ENCODE measurements around the gene ZEB2. TPM values are rescaled to one million over a fixed set of nuclear protein-coding genes. Genes with fewer than 3 reads are reported as not detected.

ZEB2 gene
- total and polyA plus RNA-seq, 2 of the 8 experiments (the other 6 are each of a cell fraction or from before 2014, with no cell fraction given): 0.38 TPM; not detected in 1

DNA sequence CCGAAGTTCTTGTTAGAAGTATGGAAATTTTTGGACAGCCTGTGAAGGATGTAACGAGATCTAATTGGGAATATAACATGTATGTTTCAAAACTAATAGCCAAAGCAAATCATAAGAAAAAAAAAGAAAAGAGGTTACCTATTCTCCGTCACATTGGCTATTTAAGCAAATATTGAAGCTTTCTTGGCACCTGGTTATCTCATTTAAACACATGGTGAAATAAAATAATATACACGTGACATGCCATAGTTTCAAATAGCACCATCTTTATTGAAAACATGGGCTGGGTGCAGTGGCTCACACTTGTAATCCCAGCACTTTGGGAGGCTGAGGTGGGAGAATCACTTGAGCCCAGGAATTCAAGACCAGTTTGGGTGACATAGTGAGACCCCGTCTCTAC, 56.7 kb downstream of the ZEB2 start:
- Histone ChIP-seq H3K4me2 (ENCODE audit: insufficient read depth in 1 of 2, low read depth in 2 of 2, low read length in 2 of 2) (no peak overlapping the region), H3K18ac (ENCODE audit: extremely low read depth, low read length) (no peak overlapping the region), H3K23me2 (ENCODE audit: low read depth, low read length) (no peaks in the 10 kb centered on the region), H3K36me3 (ENCODE audit: control insufficient read depth in 2 of 4, insufficient read depth in 4 of 4, low read length in 3 of 4) (no peaks in the 10 kb centered on the region), H2BK12ac (ENCODE audit: low read depth, low read length) (no peak overlapping the region), H4K20me1 (replicated peaks in 1 of 2; ENCODE audit: control insufficient read depth in 1 of 2, insufficient read depth in 2 of 2, low read length in 2 of 2) (no peaks in the 10 kb centered on the region), H3K14ac (ENCODE audit: insufficient read length) (no peak overlapping the region), H3K9me3 (ENCODE audit: insufficient read depth in 2 of 2, low read depth in 1 of 2, low read length in 1 of 2) (no peaks in the 10 kb centered on the region), H2BK120ac (replicated peaks; ENCODE audit: low read depth, low read length) (no peak overlapping the region), H2BK20ac (ENCODE audit: low read length) (no peak overlapping the region), H4K5ac (ENCODE audit: insufficient read length, low read depth, low read length) (no peak overlapping the region), H3K4ac (replicated peaks; ENCODE audit: insufficient read length, low read depth, low read length) (no peak overlapping the region), H3K23ac (ENCODE audit: insufficient read length) (no peak overlapping the region), H3K56ac (replicated peaks; ENCODE audit: insufficient read length, low read depth, low read length) (no peak overlapping the region), H4K8ac (ENCODE audit: extremely low read depth, insufficient read depth, low read length) (no peak overlapping the region), H3K27ac (ENCODE audit: low read depth, low read length) (no peak overlapping the region), H2BK15ac (ENCODE audit: low read length) (no peak overlapping the region), H3K79me1 (ENCODE audit: low read depth, low read length) (no peaks in the 10 kb centered on the region), H3K4me3 (ENCODE audit: extremely low read depth in 1 of 4, insufficient read depth in 2 of 4, low read depth in 3 of 4, low read length in 4 of 4) (no peak overlapping the region), H4K91ac (replicated peaks; ENCODE audit: insufficient read length, low read length) (no peak overlapping the region), H3K9ac (replicated peaks in 1 of 4; ENCODE audit: extremely low read depth in 1 of 4, low read depth in 3 of 4, low read length in 3 of 4) (no peak overlapping the region), H3K27me3 (replicated peaks in 1 of 4; ENCODE audit: control insufficient read depth in 3 of 4, extremely low read depth in 1 of 4, insufficient read depth in 3 of 4, low read length in 3 of 4) (no peaks in the 10 kb centered on the region; a peak in 1 of 7 replicates), H2AK5ac (ENCODE audit: low read depth, low read length) (no peak overlapping the region), H3K79me2 (ENCODE audit: control insufficient read depth in 1 of 2, insufficient read depth in 2 of 2, low read length in 2 of 2) (no peaks in the 10 kb centered on the region), H3K4me1 (replicated peaks in 1 of 4; ENCODE audit: control insufficient read depth in 3 of 4, insufficient read depth in 4 of 4, low read length in 3 of 4) (peaks cover 0 to 6% (median 2%) of the 10 kb centered on the region in 4 experiments; a peak in 3 of 7 replicates), H2BK5ac (ENCODE audit: low read depth, low read length) (no peak overlapping the region), H2AFZ (ENCODE audit: low read length) (no peak overlapping the region)
- CTCF ChIA-PET (ENCODE audit: partially characterized antibody): interaction anchor here (0.6 to 6.3 kb wide), 2 partner anchors 12 to 87 kb away, joined by 3 to 34 read pairs; no protein-coding TSS in a partner anchor
- 90% methylated on average over 5 of the region's 5 CpGs; no CpG with 5 or more reads in 1 of the 2 experiments for WGBS, 2 experiments (ENCODE audit: extremely low coverage in 1 of 2, insufficient coverage in 1 of 2, insufficient read length in 1 of 2, insufficient replicate concordance in 2 of 2, low coverage in 1 of 2, low lambda C conversion rate in 2 of 2, missing lambda C conversion rate in 1 of 2)
- DNase-seq (ENCODE audit: low read depth in 1 of 2, low spot score in 2 of 2) (no peak), FAIRE-seq (no peak)
- POLR2A ChIA-PET (ENCODE audit: partially characterized antibody): no interaction called here
- TF ChIP-seq ZNF274 (IDR thresholded peaks at IDR 0.05; ENCODE audit: borderline replicate concordance, extremely low read depth, low read length) (no peak), CBX5 (IDR thresholded peaks at IDR 0.05; ENCODE audit: low read depth, low read length) (no peak), RBBP5 (IDR thresholded peaks at IDR 0.05; ENCODE audit: borderline replicate concordance, low read depth, low read length) (no peak), TEAD4 (IDR thresholded peaks at IDR 0.05; ENCODE audit: low read depth, low read length) (no peak), SAP30 (IDR thresholded peaks at IDR 0.05; ENCODE audit: insufficient read depth, insufficient replicate concordance, low read length) (no peak), JUND (IDR thresholded peaks at IDR 0.05; ENCODE audit: low read length) (no peak), SUZ12 (IDR thresholded peaks at IDR 0.05; ENCODE audit: low read length) (no peak), KDM5A (IDR thresholded peaks at IDR 0.05; ENCODE audit: low read length) (no peak)
- TF ChIP-seq, protein P1, sequence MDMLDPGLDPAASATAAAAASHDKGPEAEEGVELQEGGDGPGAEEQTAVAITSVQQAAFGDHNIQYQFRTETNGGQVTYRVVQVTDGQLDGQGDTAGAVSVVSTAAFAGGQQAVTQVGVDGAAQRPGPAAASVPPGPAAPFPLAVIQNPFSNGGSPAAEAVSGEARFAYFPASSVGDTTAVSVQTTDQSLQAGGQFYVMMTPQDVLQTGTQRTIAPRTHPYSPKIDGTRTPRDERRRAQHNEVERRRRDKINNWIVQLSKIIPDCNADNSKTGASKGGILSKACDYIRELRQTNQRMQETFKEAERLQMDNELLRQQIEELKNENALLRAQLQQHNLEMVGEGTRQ (IDR thresholded peaks at IDR 0.05; ENCODE audit: low read length): no peak
- TF ChIP-seq, protein P2, sequence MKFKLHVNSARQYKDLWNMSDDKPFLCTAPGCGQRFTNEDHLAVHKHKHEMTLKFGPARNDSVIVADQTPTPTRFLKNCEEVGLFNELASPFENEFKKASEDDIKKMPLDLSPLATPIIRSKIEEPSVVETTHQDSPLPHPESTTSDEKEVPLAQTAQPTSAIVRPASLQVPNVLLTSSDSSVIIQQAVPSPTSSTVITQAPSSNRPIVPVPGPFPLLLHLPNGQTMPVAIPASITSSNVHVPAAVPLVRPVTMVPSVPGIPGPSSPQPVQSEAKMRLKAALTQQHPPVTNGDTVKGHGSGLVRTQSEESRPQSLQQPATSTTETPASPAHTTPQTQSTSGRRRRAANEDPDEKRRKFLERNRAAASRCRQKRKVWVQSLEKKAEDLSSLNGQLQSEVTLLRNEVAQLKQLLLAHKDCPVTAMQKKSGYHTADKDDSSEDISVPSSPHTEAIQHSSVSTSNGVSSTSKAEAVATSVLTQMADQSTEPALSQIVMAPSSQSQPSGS (IDR thresholded peaks at IDR 0.05; ENCODE audit: low read length): no peak
- TF ChIP-seq, protein P3, sequence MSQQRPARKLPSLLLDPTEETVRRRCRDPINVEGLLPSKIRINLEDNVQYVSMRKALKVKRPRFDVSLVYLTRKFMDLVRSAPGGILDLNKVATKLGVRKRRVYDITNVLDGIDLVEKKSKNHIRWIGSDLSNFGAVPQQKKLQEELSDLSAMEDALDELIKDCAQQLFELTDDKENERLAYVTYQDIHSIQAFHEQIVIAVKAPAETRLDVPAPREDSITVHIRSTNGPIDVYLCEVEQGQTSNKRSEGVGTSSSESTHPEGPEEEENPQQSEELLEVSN (IDR thresholded peaks at IDR 0.05): no peak
